GM12878 (cell line): ENCODE measurements around the gene AHR.

ENCODE experiments used
- ATF2 ChIP-seq: IDR thresholded peaks from 2 replicates; pipeline ENCODE4 v1.6.1; 2012; ENCODE audit warnings: low read length, inconsistent platforms
- CBFB ChIP-seq: IDR thresholded peaks from 2 replicates; pipeline ENCODE4 v1.6.1; 2016; ENCODE audit warnings: antibody characterized with exemption, low read depth
- CTCF ChIP-seq, 3 experiments: IDR thresholded peaks in 2 of 3; conservative IDR thresholded peaks in 1 of 3; 2 replicates each; pipeline ENCODE4 v1.5.1; 2011; ENCODE audit warnings: low read depth in 3 of 3, low read length in 3 of 3, mild to moderate bottlenecking in 3 of 3, control low read depth in 2 of 3, moderate library complexity in 2 of 3, inconsistent platforms in 1 of 3, mixed read lengths in 1 of 3; ENCODE audit not compliant: control insufficient read depth in 2 of 3, insufficient read depth in 1 of 3; ENCODE audit errors: extremely low read depth in 1 of 3
- HDAC6 ChIP-seq: fragments of 200-600 bp; sonication (generic); IDR thresholded peaks from one replicate; pipeline ENCODE4 v1.8.0; 2017; ENCODE audit warnings: antibody characterized with exemption; ENCODE audit not compliant: unreplicated experiment
- KDM1A ChIP-seq: fragments of 200-600 bp; sonication (generic); IDR thresholded peaks from 2 replicates; pipeline ENCODE4 v1.6.1; 2016; ENCODE audit warnings: borderline replicate concordance
- MYC ChIP-seq: IDR thresholded peaks from 2 replicates; pipeline ENCODE4 v1.6.1; 2011; ENCODE audit warnings: mild to moderate bottlenecking, low read length, moderate library complexity, inconsistent platforms; ENCODE audit not compliant: insufficient read depth, insufficient replicate concordance, insufficient read length, severe bottlenecking
- ZNF217 ChIP-seq: fragments of 450-650 bp; IDR thresholded peaks from 2 replicates; pipeline ENCODE4 v1.6.1; 2017; ENCODE audit warnings: antibody characterized with exemption, mild to moderate bottlenecking
- TF ChIP-seq, protein P1 (sequence below): IDR thresholded peaks from 2 replicates; pipeline ENCODE4 v1.6.1; 2011; ENCODE audit warnings: low read depth, mild to moderate bottlenecking, low read length, moderate library complexity, borderline replicate concordance; ENCODE audit errors: extremely low read depth

DNA sequence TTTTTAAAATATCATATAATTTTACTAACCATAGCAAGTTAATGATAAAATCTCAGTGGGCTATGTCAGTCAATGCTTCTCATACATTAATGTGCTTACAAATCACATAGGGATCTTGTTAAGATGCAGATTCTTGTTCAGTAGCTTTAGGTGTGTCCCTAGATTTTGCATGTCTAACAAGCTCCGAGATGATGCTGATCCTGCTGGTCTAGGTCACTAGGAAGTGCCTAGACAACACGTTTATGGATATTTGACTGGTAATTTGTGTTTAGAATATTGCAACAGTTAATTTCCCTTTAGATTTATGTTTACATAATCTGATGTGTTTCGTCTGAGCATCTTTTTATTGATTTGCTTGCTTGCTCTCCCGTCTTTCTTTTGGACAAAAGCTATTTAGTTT is 12.7 kb downstream of the AHR start:
- TF ChIP-seq KDM1A (no peak), CTCF (IDR thresholded peaks at IDR 0.05 in 2 of 3, conservative IDR thresholded peaks at IDR 0.05 in 1 of 3; ENCODE audit: control insufficient read depth in 2 of 3, extremely low read depth in 1 of 3, insufficient read depth in 1 of 3, low read depth in 3 of 3, low read length in 3 of 3) (no peak), CBFB (no peak), HDAC6 (no peak), ATF2 (no peak), MYC (no peak), ZNF217 (no peak)
- TF ChIP-seq, protein P1, sequence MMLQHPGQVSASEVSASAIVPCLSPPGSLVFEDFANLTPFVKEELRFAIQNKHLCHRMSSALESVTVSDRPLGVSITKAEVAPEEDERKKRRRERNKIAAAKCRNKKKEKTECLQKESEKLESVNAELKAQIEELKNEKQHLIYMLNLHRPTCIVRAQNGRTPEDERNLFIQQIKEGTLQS, result no peak
